ENCODE results near the gene DHX58. TPM values are rescaled to one million over a fixed set of nuclear protein-coding genes. Genes with fewer than 3 reads are reported as not detected.
A peak's percentile ranks its signal among the peaks of the same experiment; 100 is the strongest.

DHX58 gene
- total RNA-seq, 2 experiments from 2014 or later, result 33.5 to 35.6 TPM

DNA sequence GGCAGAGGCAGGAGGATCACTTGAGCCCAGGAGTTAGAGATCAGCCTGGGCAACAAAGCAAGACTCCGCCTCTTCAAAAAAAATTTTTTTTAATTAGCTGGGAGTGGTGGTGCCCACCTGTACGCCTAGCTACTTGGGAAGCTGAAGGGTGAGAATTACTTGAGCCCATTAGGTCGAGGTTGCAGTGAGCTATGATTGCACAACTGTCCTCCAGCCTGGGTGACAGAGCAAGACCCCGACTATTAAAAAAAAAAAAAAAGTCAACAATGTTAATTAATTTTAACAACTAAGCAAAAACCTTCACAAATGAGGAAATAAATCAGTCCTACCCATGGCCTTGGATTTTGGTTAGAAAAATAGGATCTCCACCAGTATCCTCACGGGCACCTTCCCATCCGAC, 5.4 kb downstream of the DHX58 start:
- Histone ChIP-seq H3K27ac (ENCODE audit: low read depth in 1 of 2, low read length in 2 of 2) (no peak overlapping the region), H3K4me3 (ENCODE audit: low read length) (peak overlapping the region; percentile 30), H3K9me3 (ENCODE audit: control insufficient read depth in 1 of 2, insufficient read depth in 1 of 2, low read length in 2 of 2) (no peaks in the 10 kb centered on the region), H3K36me3 (ENCODE audit: insufficient read depth, low read length) (peaks cover 45% of the 10 kb centered on the region), H3K4me1 (ENCODE audit: insufficient read depth, low read length) (peaks cover 42% of the 10 kb centered on the region), H3K27me3 (ENCODE audit: control insufficient read depth in 1 of 2, insufficient read depth in 2 of 2, low read length in 2 of 2) (no peaks in the 10 kb centered on the region)
- POLR2A ChIA-PET, result no interaction called here
- Mint-ChIP-seq H3K4me1 (ENCODE audit: low read depth) (peaks cover 33% of the 10 kb centered on the region), H3K27me3 (no peaks in the 10 kb centered on the region), H3K27ac (peak overlapping the region; percentile 81), H3K36me3 (ENCODE audit: low read depth) (peaks cover 4% of the 10 kb centered on the region), H3K4me3 (peak overlapping the region; percentile 83), H3K9me3 (no peaks in the 10 kb centered on the region)
- TF ChIP-seq CTCF (IDR thresholded peaks at IDR 0.05), result no peak
- CTCF ChIA-PET, result interaction anchor here (0.7 kb wide), 1 partner anchor 87 kb away, joined by 3 read pairs; the partner anchor contains the start of gene NKIRAS2
- DNase-seq (peak in 1 of 14 experiments; percentile 13), ATAC-seq (ENCODE audit: poor library complexity) (no peak)
- intact Hi-C loops (cut with DNase I, micrococcal nuclease), result no loop called here

DNA sequence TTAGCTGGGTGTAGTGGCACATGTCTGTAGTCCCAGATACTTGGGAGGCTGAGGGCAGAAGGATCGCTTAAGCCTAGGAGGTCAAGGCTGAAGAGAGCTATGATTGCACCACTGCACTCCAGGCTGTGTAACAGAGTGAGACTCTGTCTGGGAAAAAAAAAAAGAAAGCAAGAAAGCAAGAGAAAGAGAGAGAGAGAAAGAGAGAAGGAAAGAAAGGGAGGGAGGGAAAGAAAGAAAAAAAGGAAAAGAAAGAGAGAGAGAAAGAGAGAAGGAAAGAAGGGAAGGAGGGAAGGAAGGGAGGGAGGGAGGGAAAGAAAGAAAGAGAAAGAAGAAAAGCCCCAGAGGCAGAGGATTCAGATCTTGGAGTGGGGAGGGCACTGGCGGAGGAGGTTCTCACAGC, 6.5 kb downstream of the DHX58 start:
- Mint-ChIP-seq H3K36me3 (ENCODE audit: low read depth) (peaks cover 4% of the 10 kb centered on the region), H3K27me3 (no peaks in the 10 kb centered on the region), H3K4me1 (ENCODE audit: low read depth) (peaks cover 28% of the 10 kb centered on the region), H3K27ac (no peak overlapping the region), H3K4me3 (peak overlapping the region; percentile 11), H3K9me3 (no peaks in the 10 kb centered on the region)
- H3K4me1 ChIP-seq (ENCODE audit: insufficient read depth, low read length), result peaks cover 30% of the 10 kb centered on the region
- H3K27me3 ChIP-seq (ENCODE audit: control insufficient read depth in 1 of 2, insufficient read depth in 2 of 2, low read length in 2 of 2), result no peaks in the 10 kb centered on the region
- CTCF ChIA-PET, result no interaction called here
- POLR2A ChIA-PET, result interaction anchor here (0.7 kb wide), 1 partner anchor 1378 kb away, joined by 3 read pairs; the partner anchor contains the start of gene DHX8
- H3K27ac ChIP-seq (ENCODE audit: low read depth in 1 of 2, low read length in 2 of 2), result no peak overlapping the region
- intact Hi-C loops (cut with DNase I, micrococcal nuclease), result no loop called here
- no peaks in the 10 kb centered on the region for H3K9me3 ChIP-seq (ENCODE audit: control insufficient read depth in 1 of 2, insufficient read depth in 1 of 2, low read length in 2 of 2)
- peaks cover 43% of the 10 kb centered on the region for H3K36me3 ChIP-seq (ENCODE audit: insufficient read depth, low read length)
- no peak overlapping the region for H3K4me3 ChIP-seq (ENCODE audit: low read length)
- ATAC-seq (ENCODE audit: poor library complexity) (no peak), DNase-seq (no peak)
- TF ChIP-seq CTCF (IDR thresholded peaks at IDR 0.05), result no peak

DNA sequence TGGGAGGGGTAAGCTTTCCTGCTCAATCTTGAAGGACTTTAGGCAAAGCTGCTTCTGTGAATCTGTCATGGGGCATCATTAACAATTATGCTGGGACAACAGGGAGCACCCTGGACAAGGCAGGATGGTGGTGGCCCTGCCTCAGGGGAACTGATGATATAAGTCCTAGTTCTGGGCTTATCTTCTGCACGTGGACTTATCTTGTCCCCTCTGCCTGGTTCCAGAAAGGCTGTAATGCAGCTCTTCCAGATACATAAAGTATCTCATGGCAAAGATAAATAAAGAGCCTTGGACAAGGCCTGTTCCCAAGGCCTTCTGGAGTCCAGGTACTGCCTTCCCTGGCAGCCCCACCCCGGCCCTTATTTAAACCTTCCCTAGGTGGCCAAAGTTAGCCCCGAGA, 8.2 kb downstream of the DHX58 start:
- ATAC-seq (ENCODE audit: poor library complexity), result no peak
- no peak overlapping the region for H3K27ac ChIP-seq (ENCODE audit: low read depth in 1 of 2, low read length in 2 of 2)

More for the DNA sequence above, 8.2 kb downstream of the DHX58 start:
- H3K4me3 Mint-ChIP-seq, result no peak overlapping the region
- H3K27me3 ChIP-seq (ENCODE audit: control insufficient read depth in 1 of 2, insufficient read depth in 2 of 2, low read length in 2 of 2), result no peaks in the 10 kb centered on the region
- H3K27me3 Mint-ChIP-seq, result no peaks in the 10 kb centered on the region
- H3K4me1 ChIP-seq (ENCODE audit: insufficient read depth, low read length), result peaks cover 19% of the 10 kb centered on the region
- no peaks in the 10 kb centered on the region for H3K36me3 Mint-ChIP-seq (ENCODE audit: low read depth)
- peaks cover 15% of the 10 kb centered on the region for H3K4me1 Mint-ChIP-seq (ENCODE audit: low read depth)
- no peak overlapping the region for H3K27ac Mint-ChIP-seq
- H3K9me3 Mint-ChIP-seq, result no peaks in the 10 kb centered on the region
- POLR2A ChIA-PET, result no interaction called here
- peaks cover 37% of the 10 kb centered on the region for H3K36me3 ChIP-seq (ENCODE audit: insufficient read depth, low read length)
- DNase-seq, result no peak
- CTCF ChIA-PET, result no interaction called here
- H3K9me3 ChIP-seq (ENCODE audit: control insufficient read depth in 1 of 2, insufficient read depth in 1 of 2, low read length in 2 of 2), result no peaks in the 10 kb centered on the region
- intact Hi-C loops (cut with DNase I, micrococcal nuclease), result no loop called here
- no peak for TF ChIP-seq CTCF (IDR thresholded peaks at IDR 0.05)
- no peak overlapping the region for H3K4me3 ChIP-seq (ENCODE audit: low read length)
